ENCODE measurements around the gene CLSTN3.

The CLSTN3 gene

GRCh38 chr12:7128681-7129286 is 1.4 kb upstream of the CLSTN3 start, which contains the start of gene RBP5:
Gene RBP5 (minus strand): TSS chr12:7128889. CDS start chr12:7128775, 114 bp downstream.
- DNase-seq = no peak

GRCh38 chr12:7129287-7129871 is 792 bp upstream of the CLSTN3 start:
- no peak for DNase-seq

GRCh38 chr12:7130701-7131501 is 730 bp downstream of the CLSTN3 start:
- peak; percentile 26 to 77 (median 75) for DNase-seq

GRCh38 chr12:7131502-7131866 is 1.3 kb downstream of the CLSTN3 start:
- no peak for DNase-seq

GRCh38 chr12:7134396-7135166 is 4.4 kb downstream of the CLSTN3 start:
- no peak for DNase-seq

GRCh38 chr12:7136071-7136470 is 5.9 kb downstream of the CLSTN3 start:
- no peak for DNase-seq

GRCh38 chr12:7136676-7137075 is 6.5 kb downstream of the CLSTN3 start:
- no peak for DNase-seq

- no peak for DNase-seq
Measured at GRCh38 chr12:7137908-7138307, 7.7 kb downstream of the CLSTN3 start.

- no peak for DNase-seq
Measured at GRCh38 chr12:7139200-7139599, 9.0 kb downstream of the CLSTN3 start.

- DNase-seq = no peak
Measured at GRCh38 chr12:7141351-7142005, 11.3 kb downstream of the CLSTN3 start.

GRCh38 chr12:7142056-7142644 is 12.0 kb downstream of the CLSTN3 start:
- peak; percentile 19 to 66 (median 32) for DNase-seq

GRCh38 chr12:7142809-7143465 is 12.8 kb downstream of the CLSTN3 start:
- DNase-seq = no peak

GRCh38 chr12:7143564-7143963 is 13.4 kb downstream of the CLSTN3 start:
- no peak for DNase-seq

GRCh38 chr12:7144414-7145120 is 14.4 kb downstream of the CLSTN3 start:
- DNase-seq = peak; percentile 18 to 64 (median 29)

GRCh38 chr12:7145671-7146070 is 15.5 kb downstream of the CLSTN3 start:
- DNase-seq = no peak

- no peak for DNase-seq
Measured at GRCh38 chr12:7146228-7146627, 16.1 kb downstream of the CLSTN3 start.

GRCh38 chr12:7146906-7147305 is 16.7 kb downstream of the CLSTN3 start:
- no peak for DNase-seq

GRCh38 chr12:7150356-7150755 is 20.2 kb downstream of the CLSTN3 start:
- DNase-seq = no peak

GRCh38 chr12:7150841-7151240 is 20.7 kb downstream of the CLSTN3 start:
- no peak for DNase-seq

GRCh38 chr12:7151532-7151931 is 21.4 kb downstream of the CLSTN3 start:
- DNase-seq = no peak

GRCh38 chr12:7152818-7153217 is 22.6 kb downstream of the CLSTN3 start:
- DNase-seq = no peak

All from NCI-H1417 (cell line).